Lung (tissue), 12 donors: Measurements from ENCODE around the gene FITM1. TPM values are rescaled to one million over a fixed set of nuclear protein-coding genes. Genes with fewer than 3 reads are reported as not detected.

Source experiments
- ATAC-seq: fragments of 200-7000 bp; cut with Tn5 transposase; one replicate; pipeline ENCODE4 v1.9.1; 2020; ENCODE audit warnings: moderate number of reproducible peaks; ENCODE audit not compliant: insufficient read depth, low FRiP score
- DNase-seq, 3 donors: peaks; one replicate each; pipeline ENCODE4 v3.0.0-alpha.2; 2013 to 2017
- H3K27ac ChIP-seq, 2 donors: one replicate each; pipeline ENCODE4 v1.5.1; 2013; ENCODE audit warnings: mild to moderate bottlenecking in 2 of 2, moderate library complexity in 2 of 2, control low read depth in 1 of 2, inconsistent platforms in 1 of 2, low read depth in 1 of 2, low read length in 1 of 2
- H3K27me3 ChIP-seq, 3 donors: one replicate each; pipeline ENCODE4 v1.5.1; 2013; ENCODE audit warnings: low read length in 2 of 3; ENCODE audit not compliant: control insufficient read depth in 3 of 3, insufficient read depth in 3 of 3
- H3K36me3 ChIP-seq, 4 donors: one replicate each; pipeline ENCODE4 v1.5.1; 2013; ENCODE audit warnings: low read length in 4 of 4, mild to moderate bottlenecking in 1 of 4, moderate library complexity in 1 of 4; ENCODE audit not compliant: control insufficient read depth in 4 of 4, insufficient read depth in 4 of 4
- H3K4me1 ChIP-seq, 5 donors: one replicate each; pipeline ENCODE4 v1.5.1; 2013; ENCODE audit warnings: low read length in 5 of 5, mild to moderate bottlenecking in 2 of 5, moderate library complexity in 1 of 5; ENCODE audit not compliant: control insufficient read depth in 5 of 5, insufficient read depth in 5 of 5
- H3K4me3 ChIP-seq: one replicate; pipeline ENCODE4 v1.5.1; 2013; ENCODE audit warnings: mild to moderate bottlenecking, control low read depth, moderate library complexity
- H3K9ac ChIP-seq, 2 donors: one replicate each; pipeline ENCODE4 v1.5.1; 2013; ENCODE audit warnings: low read length in 2 of 2, control low read depth in 1 of 2; ENCODE audit not compliant: insufficient read depth in 1 of 2
- H3K9me3 ChIP-seq, 4 donors: one replicate each; pipeline ENCODE4 v1.5.1; 2013; ENCODE audit warnings: low read length in 3 of 4, mild to moderate bottlenecking in 1 of 4, moderate library complexity in 1 of 4; ENCODE audit not compliant: control insufficient read depth in 4 of 4, insufficient read depth in 3 of 4
- WGBS, 2 donors: extraction: QIAGEN DNeasy Blood & Tissue Kit; methylation state at CpG; one replicate each; pipeline ENCODE4 v1.1.7; 2013; 5-methylcytosine and 5-hydroxymethylcytosine counted together
- polyA plus RNA-seq, 2 donors: library from polyadenylated mRNA; stranded (reverse); fragments of 200-250 nt; gene quantifications; one replicate each; pipeline ENCODE4 v1.2.1, GENCODE V29; 2013
- total RNA-seq, 2 donors: library from RNA; depleted of rRNA in 1 of 2; stranded (reverse); fragments of >200 nt in 1 of 2; gene quantifications; one replicate each; pipeline ENCODE4 v1.2.1, GENCODE V29; 2014 to 2021
- TF ChIP-seq, protein P1 (sequence below): IDR thresholded peaks from 2 replicates; pipeline ENCODE4 v1.5.1; 2012; ENCODE audit warnings: mild to moderate bottlenecking; ENCODE audit errors: control extremely low read depth, extremely low read depth
- donor health status: control.
- donor health status: control.
- donor health status: Bipolar disorder and iron deficiency.
- donor health status: healthy.
- donor health status: DM: yes; HTN: yes; CAD: no.

The FITM1 gene
- total and polyA plus RNA-seq, 4 donors: 0.48 to 1.4 (median 0.88) TPM

DNA sequence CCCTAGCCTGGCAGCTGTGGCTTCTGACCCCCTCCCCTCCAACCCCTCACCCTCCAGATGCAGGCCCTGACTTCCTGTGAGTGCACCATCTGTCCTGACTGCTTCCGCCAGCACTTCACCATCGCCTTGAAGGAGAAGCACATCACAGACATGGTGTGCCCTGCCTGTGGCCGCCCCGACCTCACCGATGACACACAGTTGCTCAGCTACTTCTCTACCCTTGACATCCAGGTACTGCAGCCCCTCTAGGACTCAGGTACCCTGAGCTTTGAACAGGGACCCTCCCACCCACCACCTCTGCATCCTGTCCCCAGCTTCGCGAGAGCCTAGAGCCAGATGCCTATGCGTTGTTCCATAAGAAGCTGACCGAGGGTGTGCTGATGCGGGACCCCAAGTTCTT, 24.6 kb downstream of the FITM1 start:
- Histone ChIP-seq H3K27me3 (no peaks in the 10 kb centered on the region), H3K9ac (no peak overlapping the region), H3K27ac (peak overlapping the region in 1 of 2 donors; percentile 8), H3K9me3 (no peaks in the 10 kb centered on the region), H3K4me1 (peaks cover 0 to 2% (median 0%) of the 10 kb centered on the region in 5 donors), H3K36me3 (peaks cover 31 to 54% (median 42%) of the 10 kb centered on the region in 4 donors), H3K4me3 (no peak overlapping the region)
- ATAC-seq (no peak), DNase-seq (no peak)
- WGBS, 2 donors: 95 to 98% methylated on average over 10 of the region's 10 CpGs
- TF ChIP-seq, protein P1, sequence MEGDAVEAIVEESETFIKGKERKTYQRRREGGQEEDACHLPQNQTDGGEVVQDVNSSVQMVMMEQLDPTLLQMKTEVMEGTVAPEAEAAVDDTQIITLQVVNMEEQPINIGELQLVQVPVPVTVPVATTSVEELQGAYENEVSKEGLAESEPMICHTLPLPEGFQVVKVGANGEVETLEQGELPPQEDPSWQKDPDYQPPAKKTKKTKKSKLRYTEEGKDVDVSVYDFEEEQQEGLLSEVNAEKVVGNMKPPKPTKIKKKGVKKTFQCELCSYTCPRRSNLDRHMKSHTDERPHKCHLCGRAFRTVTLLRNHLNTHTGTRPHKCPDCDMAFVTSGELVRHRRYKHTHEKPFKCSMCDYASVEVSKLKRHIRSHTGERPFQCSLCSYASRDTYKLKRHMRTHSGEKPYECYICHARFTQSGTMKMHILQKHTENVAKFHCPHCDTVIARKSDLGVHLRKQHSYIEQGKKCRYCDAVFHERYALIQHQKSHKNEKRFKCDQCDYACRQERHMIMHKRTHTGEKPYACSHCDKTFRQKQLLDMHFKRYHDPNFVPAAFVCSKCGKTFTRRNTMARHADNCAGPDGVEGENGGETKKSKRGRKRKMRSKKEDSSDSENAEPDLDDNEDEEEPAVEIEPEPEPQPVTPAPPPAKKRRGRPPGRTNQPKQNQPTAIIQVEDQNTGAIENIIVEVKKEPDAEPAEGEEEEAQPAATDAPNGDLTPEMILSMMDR: no peak

DNA sequence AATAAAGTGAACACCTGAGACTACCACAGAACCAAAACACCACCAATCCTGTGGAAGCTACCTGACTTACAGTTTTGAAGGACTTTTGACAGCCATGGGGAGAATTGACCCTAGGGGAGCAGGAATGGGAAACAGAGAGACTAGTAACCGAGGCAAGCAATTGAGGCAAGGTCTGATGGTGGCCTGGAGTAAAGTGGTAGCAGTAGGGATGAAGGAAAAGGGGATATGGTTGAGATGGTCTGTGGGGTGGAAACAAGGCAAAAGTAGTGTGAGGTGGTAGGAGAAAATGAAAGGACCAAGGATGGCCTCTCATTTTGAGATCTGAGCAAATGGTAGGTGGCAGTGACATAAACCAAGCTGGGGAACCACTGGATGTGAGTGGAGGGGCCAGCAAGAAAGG, 26.4 kb downstream of the FITM1 start:
- Histone ChIP-seq H3K9ac (no peak overlapping the region), H3K4me1 (peaks cover 0 to 11% (median 2%) of the 10 kb centered on the region in 5 donors), H3K27me3 (no peaks in the 10 kb centered on the region), H3K9me3 (no peaks in the 10 kb centered on the region), H3K27ac (no peak overlapping the region), H3K4me3 (no peak overlapping the region), H3K36me3 (peaks cover 24 to 38% (median 30%) of the 10 kb centered on the region in 4 donors)
- TF ChIP-seq, protein P1: no peak
- WGBS, 2 donors: 93 to 94% methylated on average over 1 of the region's 1 CpG
- no peak for DNase-seq
- ATAC-seq: no peak

GRCh38 chr14:24157331-24157730, 26.9 kb downstream of the FITM1 start:
- TF ChIP-seq, protein P1: no peak
- H3K36me3 ChIP-seq: peaks cover 21 to 36% (median 29%) of the 10 kb centered on the region in 4 donors

More at GRCh38 chr14:24157331-24157730, 26.9 kb downstream of the FITM1 start:
- Histone ChIP-seq H3K27ac (no peak overlapping the region), H3K4me3 (no peak overlapping the region), H3K4me1 (peaks cover 0 to 15% (median 6%) of the 10 kb centered on the region in 5 donors), H3K9me3 (no peaks in the 10 kb centered on the region), H3K9ac (no peak overlapping the region), H3K27me3 (no peaks in the 10 kb centered on the region)
- no peak for DNase-seq
- WGBS, 2 donors: 94 to 95% methylated on average over 12 of the region's 12 CpGs
- no peak for ATAC-seq
